GM21723 (cell line): ENCODE data around the gene TRMT10C.
A peak's percentile ranks its signal among the peaks of the same experiment; 100 is the strongest.
"Not testable (repeated sequence)": the region's sequence is repeated elsewhere in the genome, so short reads cannot be mapped to it uniquely, and the experiment has no call there.

ENCODE experiments used
- ATAC-seq: cut with Tn5 transposase; IDR thresholded peaks from one replicate; pipeline ENCODE4 v1.9.1; 2021; ENCODE audit warnings: mild to moderate bottlenecking, moderate library complexity; ENCODE audit not compliant: unreplicated experiment

TRMT10C gene

GRCh38 chr3:101561630-101562328, at the start of gene TRMT10C:
TRMT10C (plus strand) TSS chr3:101561868; CDS start chr3:101564782, 2,914 bp downstream.
- peak; percentile 99 for ATAC-seq

GRCh38 chr3:101512396-101512645, 49.3 kb upstream of the TRMT10C start:
- ATAC-seq, result peak; percentile 38

- ATAC-seq, result peak; percentile 67
These were observed 48.8 kb upstream of the TRMT10C start, which contains the start of gene SENP7 for GRCh38 chr3:101512646-101513418. SENP7 (minus strand) TSS chr3:101513212; CDS start chr3:101513130, 82 bp downstream.

GRCh38 chr3:101513419-101513986, 48.2 kb upstream of the TRMT10C start:
- peak; percentile 35 for ATAC-seq

GRCh38 chr3:101518421-101518871, 43.2 kb upstream of the TRMT10C start:
- peak; percentile 98 for ATAC-seq

- no peak for ATAC-seq
These were observed 41.8 kb upstream of the TRMT10C start for GRCh38 chr3:101519685-101520365.

- no peak for ATAC-seq
These were observed 40.4 kb upstream of the TRMT10C start for GRCh38 chr3:101521211-101521701.

GRCh38 chr3:101527441-101527840, 34.2 kb upstream of the TRMT10C start:
- ATAC-seq, result no peak

- ATAC-seq, result no peak
These were observed 33.8 kb upstream of the TRMT10C start for GRCh38 chr3:101527906-101528305.

GRCh38 chr3:101529816-101530685, 31.6 kb upstream of the TRMT10C start:
- ATAC-seq, result no peak

GRCh38 chr3:101530686-101531047, 31.0 kb upstream of the TRMT10C start:
- ATAC-seq, result no peak

GRCh38 chr3:101531473-101532086, 30.1 kb upstream of the TRMT10C start:
- no peak for ATAC-seq

- ATAC-seq, result no peak
These were observed 28.7 kb upstream of the TRMT10C start for GRCh38 chr3:101532783-101533602.

- no peak for ATAC-seq
These were observed 28.1 kb upstream of the TRMT10C start for GRCh38 chr3:101533603-101533968.

- ATAC-seq, result no peak
These were observed 26.4 kb upstream of the TRMT10C start for GRCh38 chr3:101535221-101535620.

- ATAC-seq, result no peak
These were observed 25.4 kb upstream of the TRMT10C start for GRCh38 chr3:101536266-101536665.

GRCh38 chr3:101536955-101537354, 24.7 kb upstream of the TRMT10C start:
- ATAC-seq, result not testable (repeated sequence)

- no peak for ATAC-seq
These were observed 18.7 kb upstream of the TRMT10C start for GRCh38 chr3:101542957-101543356.
